Heart left ventricle (tissue), 16 donors: ENCODE results near the gene PKD2. TPM values are rescaled to one million over a fixed set of nuclear protein-coding genes. Genes with fewer than 3 reads are reported as not detected.

Source experiments
- ATAC-seq, 4 donors: fragments of 200-7000 bp; cut with Tn5 transposase; one replicate each; pipeline ENCODE4 v1.9.1; 2020 to 2022; ENCODE audit warnings: moderate library complexity in 4 of 4, mild to moderate bottlenecking in 3 of 4, moderate number of reproducible peaks in 1 of 4
- DNase-seq, 5 donors: peaks; one replicate each; pipeline ENCODE4 v3.0.0-alpha.2; 2020
- H3K27ac ChIP-seq, 12 donors: fragments of 200-600 bp; sonication (generic) in 4 of 12; one replicate each; pipeline versions ENCODE4 v1.5.0 to v1.8.0; 2016 to 2022; ENCODE audit warnings: mild to moderate bottlenecking in 2 of 12
- H3K27me3 ChIP-seq, 9 donors: fragments of 200-600 bp; sonication (generic) in 2 of 9; one replicate each; pipeline versions ENCODE4 v1.5.1 to v1.8.0; 2016 to 2022; ENCODE audit warnings: mild to moderate bottlenecking in 3 of 9
- H3K36me3 ChIP-seq, 9 donors: fragments of 200-600 bp; sonication (generic) in 2 of 9; one replicate each; pipeline versions ENCODE4 v1.5.0 to v1.8.0; 2018 to 2022; ENCODE audit warnings: mild to moderate bottlenecking in 2 of 9
- H3K4me1 ChIP-seq, 12 donors: fragments of 200-600 bp; sonication (generic) in 4 of 12; one replicate each; pipeline versions ENCODE4 v1.5.0 to v1.8.0; 2016 to 2022; ENCODE audit warnings: mild to moderate bottlenecking in 3 of 12
- H3K4me3 ChIP-seq, 12 donors: fragments of 200-600 bp; sonication (generic) in 4 of 12; one replicate each; pipeline versions ENCODE4 v1.5.0 to v1.8.0; 2017 to 2022; ENCODE audit warnings: mild to moderate bottlenecking in 9 of 12, moderate library complexity in 4 of 12
- H3K9me3 ChIP-seq, 12 donors: fragments of 200-600 bp; sonication (generic) in 4 of 12; one replicate each; pipeline versions ENCODE4 v1.5.0 to v1.8.0; 2016 to 2022; ENCODE audit warnings: mild to moderate bottlenecking in 1 of 12
- POLR2A ChIP-seq, 2 donors: fragments of 450-650 bp; IDR thresholded peaks; one replicate each; pipeline ENCODE4 v1.6.1; 2017; ENCODE audit warnings: antibody characterized with exemption in 2 of 2, mild to moderate bottlenecking in 2 of 2, moderate library complexity in 2 of 2
- WGBS, 4 donors: extraction: QIAGEN DNeasy Blood & Tissue Kit in 2 of 4; methylation state at CpG; one replicate each; pipeline versions ENCODE4 v1.1.5 to v1.1.7; 2013 to 2018; 5-methylcytosine and 5-hydroxymethylcytosine counted together
- intact Hi-C, 10 donors: fragments of 100-400 bp; cut with DNase I; formaldehyde crosslinking; loops; one replicate each; pipeline versions ENCODE4 v1.11.1 to v1.14.2; 2022
- polyA plus RNA-seq, 2 donors: library from polyadenylated mRNA; stranded (reverse); fragments of 200-250 nt; gene quantifications; one replicate each; pipeline ENCODE4 v1.2.3, GENCODE V29; 2013
- total RNA-seq, 9 donors: library from RNA; depleted of rRNA in 2 of 9; stranded (reverse); fragments of >200 nt in 2 of 9; fragmentation: NEBNext Ultra II Directional in 3 of 9; extraction: Animal tissue kit (Norgen Biotek cat#: 25700) in 3 of 9; gene quantifications; one replicate each; pipeline versions ENCODE4 v1.1.0 to v1.2.4, GENCODE V29; 2016 to 2023
- TF ChIP-seq, protein P1 (sequence below), 12 donors: fragments of 200-600 bp; sonication (generic) in 4 of 12; IDR thresholded peaks; one replicate each; pipeline versions ENCODE4 v1.5.0 to v1.8.0; 2018 to 2022; ENCODE audit warnings: antibody characterized with exemption in 12 of 12, mild to moderate bottlenecking in 5 of 12
- donor health status: ischemic (EF 13 %, LVEDD 7.1; RV severe dilation, severe dysfunction).
- donor health status: healthy with polysubstance abuse.
- donor health status: DM: no; HTN: yes; CAD: no.
- donor health status: DM: no; HTN: no; CAD: no.
- donor health status: ischemic (EF 25% LVEDD 6.9; RV normal size, moderate dysfunction).
- donor health status: ischemic (EF 25% LVEDD 5.7; RV mildly dilated, moderate dysfunction).
- donor health status: healthy.
- donor health status: DM: yes; HTN: yes; CAD: no.
- donor health status: ischemic (EF 35%, LVEDD 5.7; RV mildly dilated, moderate dysfunction).
- donor health status: nonischemic (EF 11% LVEDD 7.7; RV severe dilation, severe dysfunction).
- donor health status: DM: yes; HTN: yes; CAD: no.
- donor health status: PGD.
- donor health status: ischemic (EF 29% LVEDD 5.4; RV normal size, mild dysfunction).
- donor health status: nonischemic (EF 23%, LVEDD 6.1; RV moderate dilation, normal function).

PKD2 gene
- total and polyA plus RNA-seq, 11 donors, result 6.6 to 26.7 (median 15.1) TPM

DNA sequence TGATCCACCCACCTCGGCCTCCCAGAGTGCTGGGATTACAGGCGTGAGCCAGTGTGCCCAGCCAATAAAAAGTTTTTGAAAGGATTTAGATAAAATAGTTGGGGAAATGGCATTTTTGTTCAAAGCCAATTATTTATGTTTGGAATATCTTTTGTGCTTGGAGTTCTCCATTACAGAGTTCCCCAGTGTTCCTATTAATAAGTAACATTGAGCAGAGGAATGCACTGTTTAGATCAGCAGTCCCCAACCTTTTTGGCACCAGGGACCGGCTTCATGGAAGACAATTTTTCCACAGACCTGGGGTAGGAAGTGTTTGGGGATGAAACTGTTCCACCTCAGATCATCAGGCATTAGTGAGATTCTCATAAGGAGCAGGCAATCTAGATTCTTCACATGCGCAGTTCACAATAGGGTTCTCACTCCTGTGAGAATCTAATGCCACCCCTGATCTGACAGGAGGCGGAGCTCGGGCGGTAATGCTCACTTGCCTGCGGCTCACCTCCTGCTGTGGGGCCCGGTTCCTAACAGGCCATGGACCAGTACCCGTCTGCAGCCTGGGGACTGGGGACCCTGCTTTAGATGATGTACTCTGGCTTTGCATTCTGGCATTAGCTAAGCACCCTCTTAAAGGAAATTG lies 8.3 kb downstream of the PKD2 start:
- Histone ChIP-seq H3K4me3 (no peak overlapping the region), H3K27me3 (no peaks in the 10 kb centered on the region), H3K36me3 (peaks cover 0 to 16% (median 7%) of the 10 kb centered on the region in 9 donors), H3K27ac (peak overlapping the region in 5 of 12 donors; percentile 16 to 88 (median 82)), H3K4me1 (peaks cover 3 to 70% (median 47%) of the 10 kb centered on the region in 12 donors), H3K9me3 (no peaks in the 10 kb centered on the region)
- WGBS, 4 donors, result 73 to 89% (median 86%) methylated on average over 7 to 10 of the region's 10 CpGs
- TF ChIP-seq, protein P1, sequence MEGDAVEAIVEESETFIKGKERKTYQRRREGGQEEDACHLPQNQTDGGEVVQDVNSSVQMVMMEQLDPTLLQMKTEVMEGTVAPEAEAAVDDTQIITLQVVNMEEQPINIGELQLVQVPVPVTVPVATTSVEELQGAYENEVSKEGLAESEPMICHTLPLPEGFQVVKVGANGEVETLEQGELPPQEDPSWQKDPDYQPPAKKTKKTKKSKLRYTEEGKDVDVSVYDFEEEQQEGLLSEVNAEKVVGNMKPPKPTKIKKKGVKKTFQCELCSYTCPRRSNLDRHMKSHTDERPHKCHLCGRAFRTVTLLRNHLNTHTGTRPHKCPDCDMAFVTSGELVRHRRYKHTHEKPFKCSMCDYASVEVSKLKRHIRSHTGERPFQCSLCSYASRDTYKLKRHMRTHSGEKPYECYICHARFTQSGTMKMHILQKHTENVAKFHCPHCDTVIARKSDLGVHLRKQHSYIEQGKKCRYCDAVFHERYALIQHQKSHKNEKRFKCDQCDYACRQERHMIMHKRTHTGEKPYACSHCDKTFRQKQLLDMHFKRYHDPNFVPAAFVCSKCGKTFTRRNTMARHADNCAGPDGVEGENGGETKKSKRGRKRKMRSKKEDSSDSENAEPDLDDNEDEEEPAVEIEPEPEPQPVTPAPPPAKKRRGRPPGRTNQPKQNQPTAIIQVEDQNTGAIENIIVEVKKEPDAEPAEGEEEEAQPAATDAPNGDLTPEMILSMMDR (IDR thresholded peaks at IDR 0.05), result no peak
- no peak for TF ChIP-seq POLR2A (IDR thresholded peaks at IDR 0.05)
- no peak for ATAC-seq
- intact Hi-C loops, result no loop called here
- no peak for DNase-seq

DNA sequence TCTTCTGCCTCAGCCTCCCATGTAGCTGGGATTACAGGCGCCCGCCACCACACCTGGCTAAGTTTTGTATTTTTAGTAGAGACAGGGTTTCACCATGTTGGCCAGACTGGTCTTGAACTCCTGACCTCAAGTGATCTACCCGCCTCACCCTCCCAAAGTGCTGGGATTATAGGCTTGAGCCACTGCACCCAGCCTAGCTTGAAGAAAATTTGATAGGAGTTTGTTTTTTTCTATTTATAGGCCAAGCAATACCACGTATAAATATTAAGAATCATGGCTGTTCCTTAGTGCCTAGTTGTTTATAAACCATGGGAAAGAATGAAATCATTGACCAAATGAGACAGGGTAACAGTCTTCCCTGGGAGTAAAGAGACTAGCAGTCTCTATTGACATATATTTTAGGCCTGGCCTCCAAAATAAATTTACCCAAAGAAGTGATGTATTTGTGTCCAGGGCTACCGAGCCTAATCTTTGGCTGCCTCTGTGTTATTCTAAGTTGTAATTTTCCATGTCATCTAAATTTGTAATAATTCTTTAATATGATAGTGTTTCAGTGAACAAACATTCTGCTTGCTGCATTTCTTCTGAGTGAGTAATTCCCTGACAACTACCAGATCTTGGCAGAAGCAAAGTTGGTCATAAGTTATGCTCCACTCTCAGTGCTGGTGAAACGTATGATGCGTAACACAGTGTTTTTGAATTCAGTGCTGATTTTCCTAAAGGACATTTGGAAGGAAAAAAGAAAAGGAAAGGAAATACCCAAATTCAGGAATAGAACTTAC lies 10.3 kb downstream of the PKD2 start:
- 61 to 64% (median 62%) methylated on average over 7 of the region's 7 CpGs for WGBS, 4 donors
- H3K27me3 ChIP-seq, result no peaks in the 10 kb centered on the region
- H3K36me3 ChIP-seq, result peaks cover 0 to 34% (median 10%) of the 10 kb centered on the region in 9 donors
- H3K4me3 ChIP-seq, result peak overlapping the region in 1 of 12 donors; percentile 24
- intact Hi-C loops, result no loop called here
- peak in 1 of 5 donors; percentile 34 for DNase-seq
- H3K4me1 ChIP-seq, result peaks cover 3 to 64% (median 39%) of the 10 kb centered on the region in 12 donors
- TF ChIP-seq, protein P1 (IDR thresholded peaks at IDR 0.05), result no peak
- TF ChIP-seq POLR2A (IDR thresholded peaks at IDR 0.05), result no peak
- peak overlapping the region; percentile 52 to 90 (median 84) for H3K27ac ChIP-seq
- H3K9me3 ChIP-seq, result no peaks in the 10 kb centered on the region
- peak; percentile 85 to 94 (median 90) for ATAC-seq

DNA sequence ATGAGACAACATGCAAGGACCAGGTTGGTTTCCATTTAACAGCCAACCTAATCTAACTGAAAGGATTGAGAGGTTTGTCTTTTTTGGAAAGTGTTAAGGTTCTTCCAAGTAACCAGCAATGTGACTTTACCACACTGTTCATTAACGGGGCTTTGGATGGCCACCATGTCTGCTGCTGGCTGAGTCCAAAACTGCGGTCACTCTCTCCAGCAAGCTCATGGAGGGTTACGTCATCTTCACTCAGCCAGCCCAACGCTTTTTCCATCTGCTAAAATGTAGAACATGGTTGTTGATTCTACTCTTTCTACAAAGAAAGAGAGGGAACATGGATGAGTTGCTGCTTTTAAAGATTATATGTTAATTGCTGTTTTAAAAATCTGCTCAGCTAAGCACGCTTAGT lies 11.0 kb downstream of the PKD2 start:
- H3K27ac ChIP-seq, result peak overlapping the region; percentile 49 to 90 (median 84)
- intact Hi-C loops, result no loop called here
- DNase-seq (peak in 4 of 5 donors; percentile 39 to 60 (median 50)), ATAC-seq (peak; percentile 53 to 78 (median 66))
- H3K4me3 ChIP-seq, result peak overlapping the region in 1 of 12 donors; percentile 24
- H3K4me1 ChIP-seq, result peaks cover 3 to 61% (median 33%) of the 10 kb centered on the region in 12 donors
- TF ChIP-seq, protein P1 (IDR thresholded peaks at IDR 0.05), result no peak
- TF ChIP-seq POLR2A (IDR thresholded peaks at IDR 0.05), result no peak
- no peaks in the 10 kb centered on the region for H3K27me3 ChIP-seq
- H3K36me3 ChIP-seq, result peaks cover 0 to 35% (median 10%) of the 10 kb centered on the region in 9 donors
- no peaks in the 10 kb centered on the region for H3K9me3 ChIP-seq
- WGBS, 4 donors, result 56 to 75% (median 68%) methylated on average over 5 of the region's 5 CpGs

DNA sequence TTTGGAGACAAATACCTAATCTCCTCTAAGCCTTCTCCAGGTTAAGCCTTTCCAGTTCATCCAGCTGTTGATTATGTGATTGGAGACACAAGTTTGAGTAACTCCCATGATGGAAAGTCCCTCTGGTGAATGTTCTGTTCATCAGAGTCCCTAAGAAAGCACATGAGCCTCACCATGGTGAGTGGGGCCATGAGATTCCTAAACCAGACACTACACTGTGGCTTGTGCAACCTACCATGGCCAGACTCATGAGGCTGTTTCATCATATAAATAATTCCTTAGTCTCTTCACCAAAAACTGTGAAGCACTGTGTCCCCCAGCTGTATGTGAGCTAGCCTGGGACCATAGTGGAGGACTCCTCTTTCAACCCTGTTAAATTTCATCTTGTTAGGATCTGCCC lies 14.4 kb downstream of the PKD2 start:
- peaks cover 0 to 48% (median 19%) of the 10 kb centered on the region in 9 donors for H3K36me3 ChIP-seq
- no peaks in the 10 kb centered on the region for H3K27me3 ChIP-seq
- intact Hi-C loops, result no loop called here
- peak overlapping the region in 1 of 12 donors; percentile 56 for H3K27ac ChIP-seq
- H3K4me3 ChIP-seq, result no peak overlapping the region
- peaks cover 0 to 15% (median 6%) of the 10 kb centered on the region in 12 donors for H3K9me3 ChIP-seq
- H3K4me1 ChIP-seq, result peaks cover 3 to 40% (median 16%) of the 10 kb centered on the region in 12 donors
- no peak for DNase-seq
- ATAC-seq, result no peak
- no peak for TF ChIP-seq POLR2A (IDR thresholded peaks at IDR 0.05)
- TF ChIP-seq, protein P1 (IDR thresholded peaks at IDR 0.05), result no peak
